ENCODE measurements around the gene CLEC11A. TPM values are rescaled to one million over a fixed set of nuclear protein-coding genes. Genes with fewer than 3 reads are reported as not detected.
"Not testable (repeated sequence)": the region's sequence is repeated elsewhere in the genome, so short reads cannot be mapped to it uniquely, and the experiment has no call there.

Gene CLEC11A
- total and polyA plus RNA-seq, 9 of the 15 experiments (the other 6 are each of a cell fraction or from before 2014, with no cell fraction given), result 0.39 to 43.9 (median 3.4) TPM

- H2AFZ ChIP-seq (ENCODE audit: low read depth, low read length); ATAC-seq; CTCF ChIA-PET (ENCODE audit: low intra/inter-chr PET ratio); intact Hi-C loops (cut with micrococcal nuclease); H3K9me3 ChIP-seq (replicated peaks; ENCODE audit: control insufficient read depth, insufficient read depth, low read depth, low read length); H3K4me2 ChIP-seq (ENCODE audit: insufficient read depth, low read length); POLR2A ChIA-PET; H3K9me1 ChIP-seq (ENCODE audit: control insufficient read depth, insufficient read depth, low read length); H3K4me3 ChIP-seq; in situ Hi-C loops (cut with MboI); H3K79me2 ChIP-seq (ENCODE audit: control insufficient read depth, insufficient read depth, low read length); DNase-seq (ENCODE audit: extremely low read depth in 1 of 4, low spot score in 3 of 4); H3K36me3 ChIP-seq (ENCODE audit: control insufficient read depth, insufficient read depth, low read length); FAIRE-seq; H4K20me1 ChIP-seq (replicated peaks; ENCODE audit: control insufficient read depth, insufficient read depth, low read length); BruUV-seq (replicated peaks); H3K27ac ChIP-seq (ENCODE audit: extremely low read depth, low read depth, low read length); H3K27me3 ChIP-seq (ENCODE audit: control insufficient read depth in 2 of 2, insufficient read depth in 2 of 2, low read length in 2 of 2): not testable (repeated sequence)
- Histone ChIP-seq H3K9ac (ENCODE audit: insufficient read depth in 1 of 2, low read depth in 2 of 2, low read length in 2 of 2) (0 out of 4 replicates have a peak within 1 kb of the TSS, but pooled peaks of 1 of the 2 experiments have one; percentile 17), H3K4me1 (replicated peaks in 1 of 2; ENCODE audit: control insufficient read depth in 2 of 2, insufficient read depth in 2 of 2, low read length in 2 of 2) (peaks cover 22% of the 10 kb centered on the region in 2 experiments)
- 70% methylated on average over 2 of the region's 2 CpGs for WGBS (ENCODE audit: insufficient coverage, low coverage, missing lambda C conversion rate)
Observed at GRCh38 chr19:50770164-50770563, 47.0 kb downstream of the CLEC11A start, which contains the start of gene GPR32. TSS of gene GPR32 (plus strand) at chr19:50770464. CDS start at chr19:50770601, 137 bp downstream.

DNA sequence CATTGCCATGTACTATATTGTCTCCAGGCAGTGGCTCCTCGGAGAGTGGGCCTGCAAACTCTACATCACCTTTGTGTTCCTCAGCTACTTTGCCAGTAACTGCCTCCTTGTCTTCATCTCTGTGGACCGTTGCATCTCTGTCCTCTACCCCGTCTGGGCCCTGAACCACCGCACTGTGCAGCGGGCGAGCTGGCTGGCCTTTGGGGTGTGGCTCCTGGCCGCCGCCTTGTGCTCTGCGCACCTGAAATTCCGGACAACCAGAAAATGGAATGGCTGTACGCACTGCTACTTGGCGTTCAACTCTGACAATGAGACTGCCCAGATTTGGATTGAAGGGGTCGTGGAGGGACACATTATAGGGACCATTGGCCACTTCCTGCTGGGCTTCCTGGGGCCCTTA, 47.7 kb downstream of the CLEC11A start:
- H3K79me2 ChIP-seq (ENCODE audit: control insufficient read depth, insufficient read depth, low read length), result no peaks in the 10 kb centered on the region
- intact Hi-C loops (cut with micrococcal nuclease), result no loop called here
- no peaks in the 10 kb centered on the region for H3K27me3 ChIP-seq (ENCODE audit: control insufficient read depth in 2 of 2, insufficient read depth in 2 of 2, low read length in 2 of 2)
- H3K36me3 ChIP-seq (ENCODE audit: control insufficient read depth, insufficient read depth, low read length), result no peaks in the 10 kb centered on the region
- POLR2A ChIA-PET, result interaction anchor here (0.9 kb wide), 1 partner anchor 20 kb away, joined by 3 read pairs; the partner anchor contains the start of gene ACP4
- H2AFZ ChIP-seq (ENCODE audit: low read depth, low read length), result no peak overlapping the region
- H3K9ac ChIP-seq (ENCODE audit: insufficient read depth in 1 of 2, low read depth in 2 of 2, low read length in 2 of 2), result no peak overlapping the region
- H3K4me1 ChIP-seq (replicated peaks in 1 of 2; ENCODE audit: control insufficient read depth in 2 of 2, insufficient read depth in 2 of 2, low read length in 2 of 2), result peaks cover 20 to 22% of the 10 kb centered on the region in 2 experiments
- in situ Hi-C loops (cut with MboI), result no loop called here
- H3K4me2 ChIP-seq (ENCODE audit: insufficient read depth, low read length), result no peak overlapping the region
- H3K9me1 ChIP-seq (ENCODE audit: control insufficient read depth, insufficient read depth, low read length), result no peaks in the 10 kb centered on the region
- BruUV-seq (replicated peaks), result no TSS peak
- H3K4me3 ChIP-seq, result no peak overlapping the region
- H3K27ac ChIP-seq (ENCODE audit: extremely low read depth, low read depth, low read length), result no peak overlapping the region
- TF ChIP-seq ZNF830 (CRISPR knock-in tag; IDR thresholded peaks at IDR 0.05) (no peak), RB1 (IDR thresholded peaks at IDR 0.05; ENCODE audit: low read depth) (no peak)
- TF ChIP-seq, protein P1, sequence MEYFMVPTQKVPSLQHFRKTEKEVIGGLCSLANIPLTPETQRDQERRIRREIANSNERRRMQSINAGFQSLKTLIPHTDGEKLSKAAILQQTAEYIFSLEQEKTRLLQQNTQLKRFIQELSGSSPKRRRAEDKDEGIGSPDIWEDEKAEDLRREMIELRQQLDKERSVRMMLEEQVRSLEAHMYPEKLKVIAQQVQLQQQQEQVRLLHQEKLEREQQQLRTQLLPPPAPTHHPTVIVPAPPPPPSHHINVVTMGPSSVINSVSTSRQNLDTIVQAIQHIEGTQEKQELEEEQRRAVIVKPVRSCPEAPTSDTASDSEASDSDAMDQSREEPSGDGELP (CRISPR knock-in tag; IDR thresholded peaks at IDR 0.05; ENCODE audit: borderline replicate concordance), result no peak
- CTCF ChIA-PET (ENCODE audit: low intra/inter-chr PET ratio), result no interaction called here
- DNase-seq (ENCODE audit: extremely low read depth in 1 of 4, low spot score in 3 of 4) (no peak), FAIRE-seq (no peak), ATAC-seq (no peak)
- H3K9me3 ChIP-seq (replicated peaks; ENCODE audit: control insufficient read depth, insufficient read depth, low read depth, low read length), result no peaks in the 10 kb centered on the region
- WGBS (ENCODE audit: insufficient coverage, low coverage, missing lambda C conversion rate), result 65% methylated on average over 13 of the region's 13 CpGs
- H4K20me1 ChIP-seq (replicated peaks; ENCODE audit: control insufficient read depth, insufficient read depth, low read length), result no peaks in the 10 kb centered on the region
